ENCODE results near the gene GKAP1.

DNA sequence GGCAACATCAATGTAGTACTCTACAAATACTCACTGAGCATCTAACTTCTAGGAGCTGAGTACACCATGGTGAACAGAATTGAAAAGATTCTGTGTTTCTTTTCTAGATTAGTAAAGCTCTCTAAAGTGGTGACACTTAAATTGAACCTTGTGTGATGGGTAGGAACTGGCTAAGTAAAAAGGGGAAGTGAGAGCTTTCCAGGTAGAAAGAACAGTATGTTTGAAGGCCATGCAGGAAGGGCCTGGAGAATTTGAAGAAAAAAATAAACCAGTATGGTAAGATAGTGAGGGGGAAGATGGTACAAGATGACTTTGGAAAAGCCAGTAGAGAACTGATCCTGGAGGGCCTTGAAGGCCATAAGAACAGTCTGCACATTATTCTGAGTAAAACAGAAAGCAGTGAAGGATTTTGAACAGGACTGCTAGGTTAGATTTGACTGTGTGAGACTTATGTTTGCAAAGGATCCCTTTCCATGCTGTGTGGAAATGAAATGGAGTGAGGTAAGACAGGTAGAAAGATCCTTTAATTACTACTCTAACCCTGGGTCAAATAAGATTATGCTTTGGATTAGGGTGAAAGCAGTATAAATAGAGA lies 63.1 kb downstream of the GKAP1 start:
- TF ChIP-seq, protein P1, sequence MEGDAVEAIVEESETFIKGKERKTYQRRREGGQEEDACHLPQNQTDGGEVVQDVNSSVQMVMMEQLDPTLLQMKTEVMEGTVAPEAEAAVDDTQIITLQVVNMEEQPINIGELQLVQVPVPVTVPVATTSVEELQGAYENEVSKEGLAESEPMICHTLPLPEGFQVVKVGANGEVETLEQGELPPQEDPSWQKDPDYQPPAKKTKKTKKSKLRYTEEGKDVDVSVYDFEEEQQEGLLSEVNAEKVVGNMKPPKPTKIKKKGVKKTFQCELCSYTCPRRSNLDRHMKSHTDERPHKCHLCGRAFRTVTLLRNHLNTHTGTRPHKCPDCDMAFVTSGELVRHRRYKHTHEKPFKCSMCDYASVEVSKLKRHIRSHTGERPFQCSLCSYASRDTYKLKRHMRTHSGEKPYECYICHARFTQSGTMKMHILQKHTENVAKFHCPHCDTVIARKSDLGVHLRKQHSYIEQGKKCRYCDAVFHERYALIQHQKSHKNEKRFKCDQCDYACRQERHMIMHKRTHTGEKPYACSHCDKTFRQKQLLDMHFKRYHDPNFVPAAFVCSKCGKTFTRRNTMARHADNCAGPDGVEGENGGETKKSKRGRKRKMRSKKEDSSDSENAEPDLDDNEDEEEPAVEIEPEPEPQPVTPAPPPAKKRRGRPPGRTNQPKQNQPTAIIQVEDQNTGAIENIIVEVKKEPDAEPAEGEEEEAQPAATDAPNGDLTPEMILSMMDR (IDR thresholded peaks at IDR 0.05), result no peak
- no peak for TF ChIP-seq POLR2A (IDR thresholded peaks at IDR 0.05)
